ENCODE results near the gene C19orf12. TPM values are rescaled to one million over a fixed set of nuclear protein-coding genes. Genes with fewer than 3 reads are reported as not detected.

Gene C19orf12
- polyA plus RNA-seq, 1 donor, result 23.8 TPM

DNA sequence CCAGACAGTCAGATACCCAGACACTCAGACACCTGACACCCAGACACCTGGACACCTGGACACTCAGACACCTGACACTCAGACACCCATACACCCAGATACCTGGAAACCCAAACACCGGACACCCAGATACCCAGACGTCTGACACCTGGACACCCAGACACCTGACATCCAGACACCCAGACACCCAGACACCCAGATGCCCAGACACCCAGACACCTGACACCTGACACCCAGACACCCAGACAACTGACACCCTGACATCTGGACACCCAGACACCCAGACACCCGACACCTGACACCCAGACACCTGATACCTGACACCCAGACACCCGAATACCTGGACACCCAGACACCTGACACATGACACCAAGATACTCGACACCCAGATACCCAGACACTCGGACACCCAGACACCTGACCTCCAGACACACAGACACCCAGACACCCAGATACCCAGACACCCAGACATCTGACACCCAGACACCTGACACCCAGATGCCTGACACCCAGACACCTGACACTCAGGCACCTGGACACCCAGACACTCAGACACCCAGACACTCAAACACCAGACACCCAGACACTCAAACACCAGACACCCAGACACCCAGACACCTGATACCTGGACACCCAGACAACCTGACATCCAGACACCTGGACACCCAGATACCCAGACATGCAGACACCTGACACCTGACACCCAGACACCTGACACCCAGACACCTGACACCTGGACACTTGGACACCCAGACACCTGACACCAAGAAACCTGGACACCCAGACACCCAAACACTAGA is 19.1 kb downstream of the C19orf12 start:
- DNase-seq, result no peak

DNA sequence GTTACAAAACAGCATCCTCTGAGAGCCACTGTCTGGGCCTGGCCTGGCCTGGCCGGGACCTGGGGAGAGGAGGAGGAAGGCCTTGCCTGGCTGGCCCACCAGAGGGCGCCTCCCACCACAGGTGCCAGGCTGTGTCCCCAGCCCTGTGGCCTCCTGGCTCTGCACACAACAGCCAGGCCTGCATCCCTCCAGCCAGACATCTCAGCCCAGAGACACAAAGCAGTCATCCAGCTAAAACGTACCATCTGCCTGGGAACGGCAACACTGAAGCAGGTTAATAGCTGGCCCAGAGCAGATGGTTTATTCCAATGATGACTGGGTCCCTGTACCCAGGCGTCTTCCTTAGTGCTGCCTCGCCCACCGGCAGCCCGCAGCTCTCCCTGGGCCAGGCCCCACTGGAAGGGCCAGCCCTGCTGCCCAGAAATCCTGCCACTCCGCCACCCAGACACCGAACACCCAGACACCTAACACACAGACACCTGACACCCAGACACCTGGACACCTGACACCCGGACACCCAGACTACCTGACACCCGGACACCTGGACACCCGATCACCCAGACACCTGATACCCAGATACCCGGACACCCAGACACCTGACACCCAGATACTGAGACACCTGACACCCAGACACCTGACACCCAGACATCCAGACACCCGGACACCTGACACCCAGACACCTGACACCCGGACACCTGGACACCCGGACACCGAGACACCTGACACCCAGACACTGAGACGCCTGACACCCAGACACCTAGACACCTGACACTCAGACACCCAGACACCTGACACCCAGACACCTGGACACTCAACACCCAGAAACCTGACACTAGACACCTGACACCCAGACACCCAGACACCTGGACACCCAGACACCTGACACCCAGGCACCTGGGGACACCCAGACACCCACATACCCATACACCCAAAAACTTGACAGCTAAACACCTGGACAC is 20.1 kb downstream of the C19orf12 start:
- DNase-seq, result peak; percentile 57

GRCh38 chr19:29694161-29694560 is 20.9 kb downstream of the C19orf12 start:
- DNase-seq, result no peak

- DNase-seq, result no peak
These were observed 24.2 kb downstream of the C19orf12 start for GRCh38 chr19:29690842-29691241.

DNA sequence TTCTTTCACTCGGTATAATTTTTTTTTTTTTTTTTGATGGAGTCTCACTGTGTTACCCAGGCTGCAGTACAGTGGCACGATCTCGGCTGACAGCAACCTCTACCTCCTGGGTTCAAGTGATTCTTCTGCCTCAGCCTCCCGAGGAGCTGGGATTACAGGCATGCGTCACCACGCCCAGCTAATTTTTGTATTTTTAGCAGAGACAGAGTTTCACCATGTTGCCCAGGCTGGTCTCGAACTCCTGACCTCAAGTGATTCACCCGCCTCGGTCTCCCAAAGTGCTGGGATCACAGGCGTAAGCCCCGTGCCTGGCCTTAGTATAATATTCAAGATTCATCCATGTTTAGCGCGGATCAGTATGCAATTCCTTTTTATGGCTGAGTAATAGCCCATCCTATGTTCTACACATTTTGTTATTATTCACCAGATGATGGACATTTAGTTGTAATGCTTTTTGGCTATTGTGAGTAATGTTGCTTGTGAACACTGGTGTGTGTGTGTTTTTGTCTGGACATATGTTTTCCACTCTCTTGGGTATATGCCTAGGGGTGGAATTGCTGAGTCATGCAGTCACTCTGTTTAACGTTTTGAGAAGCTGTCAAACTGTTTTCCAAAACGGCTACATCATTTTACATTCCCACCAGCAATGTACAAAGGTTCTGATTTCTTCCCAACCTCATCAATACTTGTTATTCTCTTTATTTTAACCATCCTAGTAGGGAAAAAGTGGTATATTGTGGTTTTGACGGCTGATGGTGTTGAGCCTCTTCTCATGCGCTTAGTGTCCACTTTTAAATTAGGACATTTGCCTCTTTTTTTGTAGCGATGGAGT is 26.9 kb downstream of the C19orf12 start:
- no peak for DNase-seq

- peak; percentile 62 for DNase-seq
These were observed 27.7 kb downstream of the C19orf12 start for GRCh38 chr19:29687244-29687896.

DNA sequence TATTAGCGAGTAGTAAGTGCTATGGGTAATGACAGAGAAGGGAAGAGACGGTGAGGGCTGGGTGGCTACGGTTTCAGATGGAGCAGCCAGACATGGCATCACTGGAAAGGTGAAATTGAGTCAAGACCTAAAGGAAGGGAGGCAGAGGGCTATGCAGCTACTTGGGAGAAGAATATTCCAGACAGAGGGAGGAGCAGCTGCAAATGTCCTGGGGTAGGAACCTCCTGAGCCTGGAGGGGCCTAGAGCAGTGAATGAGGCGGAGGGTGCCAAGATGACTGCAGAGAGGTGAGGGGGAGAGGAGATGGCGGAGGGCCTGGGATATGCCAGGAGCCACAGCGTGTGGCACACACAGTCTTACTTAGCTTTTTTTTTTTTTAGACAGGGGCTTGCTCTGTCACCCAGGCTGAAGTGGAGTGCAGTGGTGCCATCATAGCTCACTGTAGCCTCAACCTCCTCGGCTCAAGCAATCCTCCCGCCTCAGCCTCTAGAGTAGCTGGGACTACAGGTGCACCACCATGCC is 28.7 kb downstream of the C19orf12 start:
- DNase-seq, result no peak

GRCh38 chr19:29685326-29685725 is 29.7 kb downstream of the C19orf12 start:
- no peak for DNase-seq

GRCh38 chr19:29683009-29683408 is 32.1 kb downstream of the C19orf12 start:
- no peak for DNase-seq

GRCh38 chr19:29682236-29682895 is 32.7 kb downstream of the C19orf12 start:
- no peak for DNase-seq

- DNase-seq, result peak; percentile 77
These were observed 33.4 kb downstream of the C19orf12 start for GRCh38 chr19:29681422-29682235.

- no peak for DNase-seq
These were observed 34.1 kb downstream of the C19orf12 start for GRCh38 chr19:29680937-29681336.

GRCh38 chr19:29680447-29680846 is 34.6 kb downstream of the C19orf12 start:
- DNase-seq, result no peak

GRCh38 chr19:29679598-29680210 is 35.4 kb downstream of the C19orf12 start:
- no peak for DNase-seq

DNA sequence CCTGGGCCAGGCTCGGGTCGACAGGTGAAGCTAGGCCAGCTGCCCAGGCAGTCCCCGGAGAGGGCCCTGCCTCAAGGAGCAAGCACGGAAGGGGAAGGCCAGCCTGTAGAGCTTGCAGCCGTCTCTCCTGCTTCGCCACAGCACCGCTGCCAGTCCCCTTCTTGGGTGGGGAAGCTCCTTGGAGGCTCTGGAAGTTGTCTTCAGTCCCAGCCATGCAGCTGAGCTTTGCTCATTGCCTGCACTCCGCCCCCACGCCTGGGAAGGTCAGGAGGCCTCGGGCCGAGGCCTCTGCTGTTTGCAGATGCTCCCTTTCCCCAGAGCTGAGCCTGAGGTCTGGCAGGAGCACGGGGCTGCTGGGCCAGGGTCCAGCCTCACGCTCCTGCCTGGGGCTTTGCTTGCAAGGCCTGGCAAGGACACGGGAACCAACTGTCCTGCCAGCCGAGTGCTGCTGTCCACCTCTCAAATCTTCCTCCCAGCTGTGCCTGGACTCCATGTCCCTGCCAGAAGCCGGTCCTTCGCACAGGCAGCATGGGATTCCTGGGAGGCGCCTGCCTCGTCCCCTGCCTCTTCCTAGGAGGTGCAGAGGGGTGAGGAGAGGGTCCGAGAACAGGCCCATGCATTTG is 36.5 kb downstream of the C19orf12 start:
- peak; percentile 79 for DNase-seq

DNA sequence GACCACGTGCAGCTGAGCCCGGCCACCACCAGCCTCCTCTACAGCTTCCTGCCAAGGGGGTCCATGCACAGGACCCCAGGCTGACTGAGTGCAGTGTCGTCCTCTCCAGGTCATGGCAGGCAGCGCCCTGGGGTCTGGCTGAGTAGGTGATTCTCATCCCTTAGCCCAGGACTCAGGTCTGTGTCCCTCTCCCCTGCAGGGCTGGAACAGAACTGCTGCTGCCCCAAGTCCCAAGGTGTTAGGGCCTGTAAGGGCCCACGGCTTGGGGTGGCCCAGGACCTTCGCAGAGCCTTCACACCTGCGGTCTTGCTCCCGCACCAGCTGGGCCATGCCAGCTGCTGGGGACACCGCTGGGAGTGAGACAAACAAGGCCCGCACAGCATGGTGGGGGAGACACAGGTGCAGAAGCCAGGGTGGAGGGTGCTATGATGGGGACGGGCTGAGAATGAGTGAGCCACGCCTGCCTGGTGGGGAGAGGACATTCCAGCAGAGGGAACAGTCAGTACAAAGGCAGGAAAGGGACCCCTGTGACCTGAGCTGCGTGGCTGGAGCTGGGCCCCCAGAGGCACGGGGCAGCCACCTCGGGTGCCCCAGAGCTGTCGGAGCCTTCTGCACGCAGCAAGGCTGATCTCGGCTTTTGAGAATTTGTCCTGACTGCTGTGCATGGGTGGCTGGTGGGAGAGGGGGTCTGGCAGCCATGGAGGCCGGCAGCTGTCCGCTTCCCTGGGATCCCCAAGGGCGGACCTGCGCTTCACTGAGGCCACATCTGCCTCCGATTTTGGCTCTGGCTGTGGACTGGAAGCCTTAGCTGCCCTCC is 37.9 kb downstream of the C19orf12 start:
- no peak for DNase-seq

GRCh38 chr19:29676586-29676985 is 38.5 kb downstream of the C19orf12 start:
- no peak for DNase-seq

GRCh38 chr19:29675650-29676186 is 39.3 kb downstream of the C19orf12 start:
- DNase-seq, result no peak
